H1 (cell line): ENCODE measurements around the gene FMNL2. TPM values are rescaled to one million over a fixed set of nuclear protein-coding genes. Genes with fewer than 3 reads are reported as not detected.

Experiments used
- CTCF ChIA-PET: fragments of 300-600 bp; sonication (Branson Sonifier 250); formaldehyde crosslinking; loops from one replicate; lab custom pipeline; 2021; ENCODE audit not compliant: partially characterized antibody; lab: Charles Lee
- POLR2A ChIA-PET: fragments of 300-600 bp; sonication (Branson Sonifier 250); formaldehyde crosslinking; loops from one replicate; lab custom pipeline; 2021; ENCODE audit warnings: inconsistent platforms; ENCODE audit not compliant: partially characterized antibody; lab: Charles Lee
- DNase-seq, 2 experiments: peaks; one replicate each; pipeline versions ENCODE4 v3.0.0 to v3.0.0-alpha.2; 2010 to 2022; ENCODE audit warnings: low spot score in 2 of 2, low read depth in 1 of 2, mixed read lengths in 1 of 2
- FAIRE-seq: peaks from 2 replicates; lab custom pipeline; 2011; peaks lifted over from hg19 to GRCh38; lab: Jason Lieb, UNC
- H2AFZ ChIP-seq: 2 replicates; pipeline ENCODE4 v1.8.1; 2012; ENCODE audit warnings: low read length, inconsistent platforms
- H2AK5ac ChIP-seq: 2 replicates; pipeline ENCODE4 v1.6.1; 2013; ENCODE audit warnings: low read depth, low read length
- H2BK120ac ChIP-seq: replicated peaks from 2 replicates; pipeline ENCODE3; 2013; ENCODE audit warnings: low read depth, low read length, inconsistent platforms
- H2BK12ac ChIP-seq: 2 replicates; pipeline ENCODE4 v1.6.1; 2013; ENCODE audit warnings: low read depth, low read length
- H2BK15ac ChIP-seq: 2 replicates; pipeline ENCODE4 v1.6.1; 2013; ENCODE audit warnings: low read length
- H2BK20ac ChIP-seq: 2 replicates; pipeline ENCODE4 v1.6.1; 2013; ENCODE audit warnings: low read length
- H2BK5ac ChIP-seq: 2 replicates; pipeline ENCODE4 v1.6.1; 2013; ENCODE audit warnings: low read depth, low read length
- H3K14ac ChIP-seq: 2 replicates; pipeline ENCODE4 v1.6.1; 2013; ENCODE audit warnings: inconsistent platforms; ENCODE audit not compliant: insufficient read length
- H3K18ac ChIP-seq: 2 replicates; pipeline ENCODE4 v1.6.1; 2013; ENCODE audit warnings: low read length; ENCODE audit errors: extremely low read depth
- H3K23ac ChIP-seq: 2 replicates; pipeline ENCODE4 v1.6.1; 2013; ENCODE audit warnings: inconsistent platforms; ENCODE audit not compliant: insufficient read length
- H3K23me2 ChIP-seq: 2 replicates; pipeline ENCODE4 v1.6.1; 2013; ENCODE audit warnings: low read depth, low read length
- H3K27ac ChIP-seq: 2 replicates; pipeline ENCODE4 v1.6.1; 2011; ENCODE audit warnings: low read depth, low read length, inconsistent platforms
- H3K27me3 ChIP-seq, 4 experiments: replicated peaks in 1 of 4; 1 replicate in 1 of 4; 2 replicates in 3 of 4; pipeline versions ENCODE4 v1.6.1 to v1.8.1; 2011 to 2013; ENCODE audit warnings: low read length in 3 of 4, mild to moderate bottlenecking in 3 of 4, inconsistent platforms in 2 of 4, mixed read lengths in 2 of 4, moderate library complexity in 1 of 4; ENCODE audit not compliant: control insufficient read depth in 3 of 4, insufficient read depth in 3 of 4; ENCODE audit errors: extremely low read depth in 1 of 4
- H3K36me3 ChIP-seq, 4 experiments: 2 replicates each; pipeline versions ENCODE4 v1.6.1 to v1.8.1; 2011 to 2013; ENCODE audit warnings: mild to moderate bottlenecking in 4 of 4, low read length in 3 of 4, moderate library complexity in 2 of 4, control low read depth in 1 of 4, inconsistent platforms in 1 of 4; ENCODE audit not compliant: insufficient read depth in 4 of 4, control insufficient read depth in 2 of 4
- H3K4ac ChIP-seq: replicated peaks from 2 replicates; pipeline ENCODE3; 2013; ENCODE audit warnings: low read length, low read depth, mixed read lengths, inconsistent platforms; ENCODE audit not compliant: insufficient read length
- H3K4me1 ChIP-seq, 4 experiments: replicated peaks in 1 of 4; 1 replicate in 1 of 4; 2 replicates in 3 of 4; pipeline versions ENCODE4 v1.6.1 to v1.8.1; 2011 to 2013; ENCODE audit warnings: low read length in 3 of 4, inconsistent platforms in 2 of 4, mixed read lengths in 1 of 4; ENCODE audit not compliant: insufficient read depth in 4 of 4, control insufficient read depth in 3 of 4
- H3K4me2 ChIP-seq, 2 experiments: 2 replicates each; pipeline versions ENCODE4 v1.6.1 to v1.8.1; 2011 to 2013; ENCODE audit warnings: low read depth in 2 of 2, low read length in 2 of 2, control low read depth in 1 of 2, inconsistent platforms in 1 of 2, mild to moderate bottlenecking in 1 of 2; ENCODE audit not compliant: insufficient read depth in 1 of 2
- H3K4me3 ChIP-seq, 4 experiments: fragments of 200-600, 300-600 bp in 1 of 4; sonication (generic), shearing (Covaris generic), sonication (Bioruptor Twin) in 1 of 4; 2 replicates each; pipeline versions ENCODE4 v1.5.1 to v1.8.1; 2011 to 2016; ENCODE audit warnings: low read length in 4 of 4, low read depth in 3 of 4, control low read depth in 2 of 4, inconsistent platforms in 2 of 4, mild to moderate bottlenecking in 2 of 4, mixed read lengths in 1 of 4, moderate library complexity in 1 of 4; ENCODE audit not compliant: insufficient read depth in 2 of 4; ENCODE audit errors: extremely low read depth in 1 of 4
- H3K56ac ChIP-seq: replicated peaks from 2 replicates; pipeline ENCODE3; 2013; ENCODE audit warnings: low read depth, mild to moderate bottlenecking, mixed read lengths, low read length, inconsistent platforms; ENCODE audit not compliant: insufficient read length
- H3K79me1 ChIP-seq: 2 replicates; pipeline ENCODE4 v1.6.1; 2013; ENCODE audit warnings: low read depth, low read length, control low read depth
- H3K79me2 ChIP-seq, 2 experiments: 2 replicates each; pipeline versions ENCODE4 v1.6.1 to v1.8.1; 2012 to 2013; ENCODE audit warnings: low read length in 2 of 2, mild to moderate bottlenecking in 2 of 2, inconsistent platforms in 1 of 2; ENCODE audit not compliant: insufficient read depth in 2 of 2, control insufficient read depth in 1 of 2
- H3K9ac ChIP-seq, 4 experiments: replicated peaks in 1 of 4; 1 replicate in 1 of 4; 2 replicates in 3 of 4; pipeline versions ENCODE4 v1.6.1 to v1.8.1; 2011 to 2013; ENCODE audit warnings: low read depth in 3 of 4, low read length in 3 of 4, control low read depth in 2 of 4, mild to moderate bottlenecking in 2 of 4, moderate library complexity in 2 of 4, inconsistent platforms in 1 of 4; ENCODE audit errors: extremely low read depth in 1 of 4
- H3K9me3 ChIP-seq, 2 experiments: 2 replicates each; pipeline versions ENCODE4 v1.6.1 to v1.8.1; 2012 to 2013; ENCODE audit warnings: mild to moderate bottlenecking in 2 of 2, moderate library complexity in 2 of 2, control low read depth in 1 of 2, inconsistent platforms in 1 of 2, low read depth in 1 of 2, low read length in 1 of 2, mixed read lengths in 1 of 2; ENCODE audit not compliant: insufficient read depth in 2 of 2
- H4K20me1 ChIP-seq, 2 experiments: replicated peaks in 1 of 2; 2 replicates each; pipeline versions ENCODE3 to v1.8.1; 2011 to 2013; ENCODE audit warnings: inconsistent platforms in 2 of 2, low read length in 2 of 2, mild to moderate bottlenecking in 1 of 2; ENCODE audit not compliant: insufficient read depth in 2 of 2, control insufficient read depth in 1 of 2
- H4K5ac ChIP-seq: 2 replicates; pipeline ENCODE4 v1.6.1; 2013; ENCODE audit warnings: low read length, low read depth, mixed read lengths, inconsistent platforms; ENCODE audit not compliant: insufficient read length
- H4K8ac ChIP-seq: 2 replicates; pipeline ENCODE4 v1.8.0; 2013; ENCODE audit warnings: mild to moderate bottlenecking, moderate library complexity, low read length, inconsistent platforms; ENCODE audit not compliant: insufficient read depth; ENCODE audit errors: extremely low read depth
- H4K91ac ChIP-seq: replicated peaks from 2 replicates; pipeline ENCODE3; 2013; ENCODE audit warnings: low read length, mixed read lengths, inconsistent platforms; ENCODE audit not compliant: insufficient read length
- CBX5 ChIP-seq: fragments of 300-800, 300-1000 bp; sonication (generic); IDR thresholded peaks from 2 replicates; pipeline ENCODE4 v1.7.1; 2016; ENCODE audit warnings: antibody characterized with exemption, low read length, low read depth
- SAP30 ChIP-seq: fragments of 300-600 bp; sonication (generic); IDR thresholded peaks from 2 replicates; pipeline ENCODE4 v1.7.1; 2012; ENCODE audit warnings: low read length, moderate library complexity, mild to moderate bottlenecking, inconsistent platforms; ENCODE audit not compliant: insufficient read depth, insufficient replicate concordance
- SIX5 ChIP-seq: IDR thresholded peaks from 2 replicates; pipeline ENCODE4 v1.6.1; 2011; ENCODE audit warnings: mild to moderate bottlenecking, low read depth, low read length
- SRF ChIP-seq: IDR thresholded peaks from 2 replicates; pipeline ENCODE4 v1.6.1; 2011; ENCODE audit warnings: mild to moderate bottlenecking, low read depth, low read length, moderate library complexity
- WGBS, 2 experiments: shearing (Covaris generic) in 1 of 2; methylation state at CpG; one replicate each; pipeline versions ENCODE4 v1.1.6 to v1.1.7; 2013 to 2015; ENCODE audit warnings: low lambda C conversion rate in 2 of 2, mixed read lengths in 2 of 2, inconsistent platforms in 1 of 2, low coverage in 1 of 2, missing lambda C conversion rate in 1 of 2; ENCODE audit not compliant: insufficient replicate concordance in 2 of 2, insufficient coverage in 1 of 2, insufficient read length in 1 of 2; ENCODE audit errors: extremely low coverage in 1 of 2, missing lambda C conversion rate in 1 of 2; 5-methylcytosine and 5-hydroxymethylcytosine counted together
- polyA plus RNA-seq, 7 experiments: library from polyadenylated mRNA; depleted of rRNA in 3 of 7; stranded (reverse) in 5 of 7; unstranded in 2 of 7; fragments of >200 nt in 5 of 7; fragments of 200-250 nt in 2 of 7; gene quantifications; 1 replicate in 5 of 7; 2 replicates in 1 of 7; 4 replicates in 1 of 7; pipeline versions ENCODE4 v1.2.1 to v1.2.3, GENCODE V29; 2011 to 2013; ENCODE audit warnings: missing spikeins in 2 of 7, mixed read lengths in 2 of 7
- total RNA-seq: library from RNA; stranded (reverse); fragmentation: NEBNext Ultra II Directional; extraction: Animal tissue kit (Norgen Biotek cat#: 25700); gene quantifications from 2 replicates; pipeline ENCODE4 v1.2.1, GENCODE V29; 2021

FMNL2 gene
- total and polyA plus RNA-seq, 2 of the 8 experiments (the other 6 are each of a cell fraction or from before 2014, with no cell fraction given): 15.5 to 45.1 TPM

- H3K4me1 ChIP-seq: peaks cover 0 to 20% (median 6%) of the 10 kb centered on the region in 4 experiments; a peak in 4 of 7 replicates
- no peak overlapping the region for H2AK5ac ChIP-seq
- H3K23me2 ChIP-seq: no peaks in the 10 kb centered on the region
- H4K20me1 ChIP-seq: no peaks in the 10 kb centered on the region
- H3K27ac ChIP-seq: no peak overlapping the region
- no peak overlapping the region for H4K8ac ChIP-seq
- peaks cover 8% of the 10 kb centered on the region; the same call in 1 of the 2 replicates for H3K79me1 ChIP-seq
- ChIA-PET CTCF (no interaction called here), POLR2A (interaction anchor here (0.6 kb wide), 1 partner anchor 353 kb away, joined by 3 read pairs; no protein-coding TSS in a partner anchor)
- no peak overlapping the region for H3K14ac ChIP-seq
- H3K56ac ChIP-seq: no peak overlapping the region
- no peaks in the 10 kb centered on the region for H3K9me3 ChIP-seq
- H3K18ac ChIP-seq: no peak overlapping the region; the same call in 1 of the 2 replicates
- 95% methylated on average over 8 of the region's 8 CpGs; no CpG with 5 or more reads in 1 of the 2 experiments for WGBS, 2 experiments
- H2BK12ac ChIP-seq: no peak overlapping the region
- peaks cover 0 to 84% of the 10 kb centered on the region in 2 experiments; a peak in 2 of 4 replicates for H3K79me2 ChIP-seq
- H2BK5ac ChIP-seq: no peak overlapping the region
- no peak overlapping the region for H3K9ac ChIP-seq
- TF ChIP-seq CBX5 (no peak), SIX5 (no peak), SAP30 (no peak), SRF (no peak)
- DNase-seq (no peak), FAIRE-seq (no peak)
- no peaks in the 10 kb centered on the region for H3K27me3 ChIP-seq
- H3K4me3 ChIP-seq: no peak overlapping the region
- H4K5ac ChIP-seq: no peak overlapping the region
- no peak overlapping the region for H3K4me2 ChIP-seq
- H2AFZ ChIP-seq: no peak overlapping the region
- no peak overlapping the region for H2BK20ac ChIP-seq
- no peak overlapping the region for H2BK120ac ChIP-seq
- no peak overlapping the region for H4K91ac ChIP-seq
- H3K23ac ChIP-seq: no peak overlapping the region
- H3K4ac ChIP-seq: no peak overlapping the region
- no peak overlapping the region for H2BK15ac ChIP-seq
- no peaks in the 10 kb centered on the region for H3K36me3 ChIP-seq
Measured at GRCh38 chr2:152428800-152429582, 94.0 kb downstream of the FMNL2 start.
